HEK293 (cell line): Measurements from ENCODE around the gene PDE2A.

ENCODE experiments used
- CTCF ChIA-PET: fragments of 350-600 bp; formaldehyde crosslinking; extraction: SDS; loops from one replicate; lab custom pipeline; 2021; ENCODE audit warnings: antibody characterized with exemption; lab: Yijun Ruan, JAX
- POLR2A ChIA-PET: fragments of 300-600 bp; formaldehyde crosslinking; extraction: SDS; loops from one replicate; lab custom pipeline; 2020; ENCODE audit warnings: antibody characterized with exemption, inconsistent platforms; lab: Yijun Ruan, JAX
- H3K27ac ChIP-seq: fragments of 200-500 bp; sonication (Bioruptor generic); 2 replicates; pipeline ENCODE4 v1.5.1; 2014; ENCODE audit warnings: low read depth, low read length, control low read depth, inconsistent platforms; ENCODE audit errors: extremely low read depth
- H3K36me3 ChIP-seq, 2 experiments: fragments of 200-500 bp in 1 of 2; sonication (Bioruptor generic) in 1 of 2; 1 replicate in 1 of 2; 2 replicates in 1 of 2; pipeline ENCODE4 v1.5.1; 2014 to 2017; ENCODE audit warnings: inconsistent platforms in 2 of 2, low read length in 2 of 2; ENCODE audit not compliant: control insufficient read depth in 2 of 2, insufficient read depth in 1 of 2
- H3K4me1 ChIP-seq: fragments of 200-500 bp; sonication (Bioruptor generic); 2 replicates; pipeline ENCODE4 v1.5.1; 2014; ENCODE audit warnings: mild to moderate bottlenecking, low read length, inconsistent platforms; ENCODE audit not compliant: control insufficient read depth, insufficient read depth
- H3K4me3 ChIP-seq: 2 replicates; pipeline ENCODE4 v1.5.1; 2011; ENCODE audit warnings: low read depth, mild to moderate bottlenecking, control low read depth, low read length, moderate library complexity
- H3K9me3 ChIP-seq: fragments of 200-500 bp; sonication (Bioruptor generic); 2 replicates; pipeline ENCODE4 v1.5.1; 2014; ENCODE audit warnings: low read depth, low read length, inconsistent platforms; ENCODE audit not compliant: control insufficient read depth, insufficient read depth
- ELK4 ChIP-seq: IDR thresholded peaks from 2 replicates; pipeline ENCODE4 v1.6.1; 2011; ENCODE audit warnings: mild to moderate bottlenecking, low read depth, low read length, borderline replicate concordance
- FEZF1 ChIP-seq: fragments of 450-650 bp; formaldehyde crosslinking; IDR thresholded peaks from 2 replicates; pipeline ENCODE4 v1.5.1; 2016; ENCODE audit warnings: missing biosample characterization, missing genetic modification characterization
- GLIS1 ChIP-seq: fragments of 450-650 bp; formaldehyde crosslinking; IDR thresholded peaks from 2 replicates; pipeline ENCODE4 v1.5.1; 2016; ENCODE audit warnings: missing biosample characterization, missing genetic modification characterization
- KLF1 ChIP-seq: fragments of 450-650 bp; formaldehyde crosslinking; IDR thresholded peaks from 2 replicates; pipeline ENCODE4 v1.5.1; 2016; ENCODE audit warnings: missing biosample characterization, missing genetic modification characterization
- MZF1 ChIP-seq: fragments of 450-650 bp; formaldehyde crosslinking; IDR thresholded peaks from 2 replicates; pipeline ENCODE4 v1.5.1; 2017; ENCODE audit warnings: missing biosample characterization, missing genetic modification characterization, borderline replicate concordance
- SCRT1 ChIP-seq: fragments of 450-650 bp; formaldehyde crosslinking; IDR thresholded peaks from 2 replicates; pipeline ENCODE4 v1.5.1; 2016; ENCODE audit warnings: missing biosample characterization, missing genetic modification characterization, borderline replicate concordance
- SP2 ChIP-seq: fragments of 450-650 bp; formaldehyde crosslinking; IDR thresholded peaks from 2 replicates; pipeline ENCODE4 v1.5.1; 2016; ENCODE audit warnings: missing biosample characterization, missing genetic modification characterization
- ZBTB48 ChIP-seq: fragments of 450-650 bp; formaldehyde crosslinking; IDR thresholded peaks from 2 replicates; pipeline ENCODE4 v1.5.1; 2016; ENCODE audit warnings: missing biosample characterization, missing genetic modification characterization
- ZFP37 ChIP-seq: fragments of 450-650 bp; formaldehyde crosslinking; IDR thresholded peaks from 2 replicates; pipeline ENCODE4 v1.5.1; 2016; ENCODE audit warnings: missing biosample characterization, missing genetic modification characterization
- ZNF211 ChIP-seq: fragments of 450-650 bp; formaldehyde crosslinking; IDR thresholded peaks from 2 replicates; pipeline ENCODE4 v1.5.1; 2016; ENCODE audit warnings: low read depth, missing biosample characterization, missing genetic modification characterization
- ZNF239 ChIP-seq: fragments of 450-650 bp; formaldehyde crosslinking; IDR thresholded peaks from 2 replicates; pipeline ENCODE4 v1.5.1; 2016; ENCODE audit warnings: missing biosample characterization, missing genetic modification characterization
- ZNF398 ChIP-seq: fragments of 450-650 bp; formaldehyde crosslinking; IDR thresholded peaks from 2 replicates; pipeline ENCODE4 v1.5.1; 2017; ENCODE audit warnings: missing biosample characterization, missing genetic modification characterization
- ZNF404 ChIP-seq: fragments of 450-650 bp; formaldehyde crosslinking; IDR thresholded peaks from 2 replicates; pipeline ENCODE4 v1.5.1; 2017; ENCODE audit warnings: missing biosample characterization, missing genetic modification characterization
- ZNF501 ChIP-seq: fragments of 450-650 bp; formaldehyde crosslinking; IDR thresholded peaks from 2 replicates; pipeline ENCODE4 v1.5.1; 2016; ENCODE audit warnings: missing biosample characterization, missing genetic modification characterization
- ZNF692 ChIP-seq: fragments of 450-650 bp; formaldehyde crosslinking; IDR thresholded peaks from 2 replicates; pipeline ENCODE4 v1.5.1; 2016; ENCODE audit warnings: missing biosample characterization, missing genetic modification characterization
- ZNF76 ChIP-seq: fragments of 450-650 bp; formaldehyde crosslinking; IDR thresholded peaks from 2 replicates; pipeline ENCODE4; 2016; ENCODE audit warnings: low read depth, missing biosample characterization, missing genetic modification characterization, borderline replicate concordance
- ZXDB ChIP-seq: fragments of 450-650 bp; formaldehyde crosslinking; IDR thresholded peaks from 2 replicates; pipeline ENCODE4 v1.5.1; 2016; ENCODE audit warnings: missing biosample characterization, missing genetic modification characterization
- TF ChIP-seq, protein P1 (sequence below): fragments of 450-650 bp; formaldehyde crosslinking; IDR thresholded peaks from 2 replicates; pipeline ENCODE4 v1.5.1; 2016; ENCODE audit warnings: missing biosample characterization, missing genetic modification characterization
- TF ChIP-seq, protein P2 (sequence below): fragments of 450-650 bp; formaldehyde crosslinking; IDR thresholded peaks from 2 replicates; pipeline ENCODE4 v1.5.1; 2017; ENCODE audit warnings: missing biosample characterization, missing genetic modification characterization

Gene PDE2A

DNA sequence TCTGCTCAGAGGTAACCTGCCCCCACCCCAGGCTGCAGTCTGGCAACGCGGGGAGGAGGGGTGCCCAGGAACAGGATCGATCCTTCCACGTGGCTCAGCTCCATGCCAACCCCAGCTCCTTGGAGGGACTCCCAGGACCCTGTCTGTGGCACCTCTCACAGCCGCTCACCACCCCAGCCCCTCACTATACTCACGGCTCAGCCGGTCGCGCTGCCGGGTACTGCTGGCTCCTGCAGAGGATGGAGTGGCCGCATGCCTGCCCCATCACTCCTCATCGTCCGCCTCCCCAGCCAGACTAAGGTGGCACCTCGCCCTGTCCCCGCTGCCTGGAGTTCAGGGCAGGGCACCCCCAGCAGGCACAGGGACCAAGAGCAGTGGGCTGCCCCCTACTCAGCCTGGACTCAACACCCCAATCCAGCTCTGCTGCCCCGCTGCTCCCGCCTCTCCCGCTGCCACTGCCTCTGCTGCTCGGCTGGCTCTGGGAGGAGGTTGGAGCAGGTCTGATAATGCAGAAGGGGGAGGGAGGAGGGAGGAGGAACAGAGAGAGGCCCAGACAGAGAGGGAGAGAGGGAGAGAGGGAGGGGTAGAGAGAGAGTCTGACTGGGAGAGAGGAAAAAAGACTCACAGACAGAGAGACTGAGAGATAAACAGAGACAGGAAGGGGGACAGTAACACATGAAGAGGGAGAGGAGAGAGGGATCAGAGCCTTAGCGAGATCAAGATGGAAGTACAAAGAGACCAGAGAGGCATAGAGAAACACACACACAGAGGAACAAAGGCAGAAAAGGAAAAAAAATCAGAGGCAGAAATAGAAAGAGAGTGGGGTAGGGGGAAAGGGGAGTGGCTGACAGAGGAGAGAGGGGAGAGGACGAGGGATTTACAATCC lies at the start of gene PDE2A (continued):
- TF ChIP-seq ELK4 = no peak

DNA sequence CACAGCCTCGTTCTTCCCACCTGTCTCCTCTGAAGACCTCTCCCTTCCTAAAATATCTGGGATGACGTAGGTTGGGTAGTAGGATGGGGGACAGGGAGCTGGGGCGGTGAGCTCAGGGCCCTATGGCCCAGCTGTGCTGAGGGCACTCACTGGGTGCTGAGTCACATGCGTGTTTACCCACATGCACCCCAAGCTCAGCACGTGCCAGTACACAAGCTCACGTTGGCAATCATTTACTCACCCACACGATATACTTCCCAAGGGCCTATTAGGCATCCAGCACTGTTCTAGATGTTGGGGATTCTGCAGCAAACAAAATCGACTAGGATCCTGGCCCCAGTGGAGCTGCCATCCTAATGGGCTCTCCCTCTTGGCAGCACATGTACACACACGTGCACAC lies 49.3 kb upstream of the PDE2A start:
- no peaks in the 10 kb centered on the region for H3K9me3 ChIP-seq
- ChIA-PET POLR2A (no interaction called here), CTCF (interaction anchor here (1.1 to 5.9 kb wide), 5 partner anchors 12 to 454 kb away, joined by 5 to 57 read pairs (median 14); partner anchors contain the start of gene STARD10)
- H3K4me3 ChIP-seq = no peak overlapping the region
- no peak overlapping the region for H3K27ac ChIP-seq
- H3K4me1 ChIP-seq = peaks cover 5% of the 10 kb centered on the region; the same call in 1 of the 2 replicates
- no peak for TF ChIP-seq ZNF404
- H3K36me3 ChIP-seq = peaks cover 0 to 31% of the 10 kb centered on the region in 2 experiments; a peak in 1 of 3 replicates

- H3K36me3 ChIP-seq = peaks cover 0 to 44% of the 10 kb centered on the region in 2 experiments; a peak in 1 of 3 replicates
- no peak for TF ChIP-seq ZNF211
- TF ChIP-seq KLF1 (tag by site-specific recombination) = 0 out of 2 replicates have a peak, but pooled peaks have one; percentile 17
- TF ChIP-seq ZNF501 (tag by site-specific recombination) = 0 out of 2 replicates have a peak, but pooled peaks have one; percentile 66
- TF ChIP-seq GLIS1 = peak; percentile 50
- peak; percentile 75; the same call in 1 of the 2 replicates for TF ChIP-seq ZNF76
- TF ChIP-seq, protein P1, sequence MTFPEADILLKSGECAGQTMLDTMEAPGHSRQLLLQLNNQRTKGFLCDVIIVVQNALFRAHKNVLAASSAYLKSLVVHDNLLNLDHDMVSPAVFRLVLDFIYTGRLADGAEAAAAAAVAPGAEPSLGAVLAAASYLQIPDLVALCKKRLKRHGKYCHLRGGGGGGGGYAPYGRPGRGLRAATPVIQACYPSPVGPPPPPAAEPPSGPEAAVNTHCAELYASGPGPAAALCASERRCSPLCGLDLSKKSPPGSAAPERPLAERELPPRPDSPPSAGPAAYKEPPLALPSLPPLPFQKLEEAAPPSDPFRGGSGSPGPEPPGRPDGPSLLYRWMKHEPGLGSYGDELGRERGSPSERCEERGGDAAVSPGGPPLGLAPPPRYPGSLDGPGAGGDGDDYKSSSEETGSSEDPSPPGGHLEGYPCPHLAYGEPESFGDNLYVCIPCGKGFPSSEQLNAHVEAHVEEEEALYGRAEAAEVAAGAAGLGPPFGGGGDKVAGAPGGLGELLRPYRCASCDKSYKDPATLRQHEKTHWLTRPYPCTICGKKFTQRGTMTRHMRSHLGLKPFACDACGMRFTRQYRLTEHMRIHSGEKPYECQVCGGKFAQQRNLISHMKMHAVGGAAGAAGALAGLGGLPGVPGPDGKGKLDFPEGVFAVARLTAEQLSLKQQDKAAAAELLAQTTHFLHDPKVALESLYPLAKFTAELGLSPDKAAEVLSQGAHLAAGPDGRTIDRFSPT (tag by site-specific recombination) = peak; percentile 76; the same call in 1 of the 2 replicates
- TF ChIP-seq MZF1 (tag by site-specific recombination) = no peak
- TF ChIP-seq, protein P2, sequence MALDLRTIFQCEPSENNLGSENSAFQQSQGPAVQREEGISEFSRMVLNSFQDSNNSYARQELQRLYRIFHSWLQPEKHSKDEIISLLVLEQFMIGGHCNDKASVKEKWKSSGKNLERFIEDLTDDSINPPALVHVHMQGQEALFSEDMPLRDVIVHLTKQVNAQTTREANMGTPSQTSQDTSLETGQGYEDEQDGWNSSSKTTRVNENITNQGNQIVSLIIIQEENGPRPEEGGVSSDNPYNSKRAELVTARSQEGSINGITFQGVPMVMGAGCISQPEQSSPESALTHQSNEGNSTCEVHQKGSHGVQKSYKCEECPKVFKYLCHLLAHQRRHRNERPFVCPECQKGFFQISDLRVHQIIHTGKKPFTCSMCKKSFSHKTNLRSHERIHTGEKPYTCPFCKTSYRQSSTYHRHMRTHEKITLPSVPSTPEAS = peak; percentile 88
- TF ChIP-seq SP2 (tag by site-specific recombination) = peak; percentile 40
- peak; percentile 76 for TF ChIP-seq ZNF398 (tag by site-specific recombination)
- no peak for TF ChIP-seq FEZF1
- TF ChIP-seq ZXDB = no peak
- TF ChIP-seq ZBTB48 = peak; percentile 56; the same call in 1 of the 2 replicates
- peak; percentile 16; the same call in 1 of the 2 replicates for TF ChIP-seq SCRT1 (tag by site-specific recombination)
- no peak for TF ChIP-seq ZNF239
- TF ChIP-seq ZNF692 (tag by site-specific recombination) = peak; percentile 45; the same call in 1 of the 2 replicates
- 0 out of 2 replicates have a peak, but pooled peaks have one; percentile 65 for TF ChIP-seq ZFP37 (tag by site-specific recombination)
Observed at GRCh38 chr11:72722050-72722748, 48.0 kb upstream of the PDE2A start.

More at GRCh38 chr11:72722050-72722748, 48.0 kb upstream of the PDE2A start:
- Histone ChIP-seq H3K4me3 (peak overlapping the region; percentile 62), H3K4me1 (peaks cover 5% of the 10 kb centered on the region; the same call in 1 of the 2 replicates), H3K27ac (peak overlapping the region; percentile 78), H3K9me3 (no peaks in the 10 kb centered on the region)
- POLR2A ChIA-PET = interaction anchor here (0.6 to 1.8 kb wide), 9 partner anchors 16 to 585 kb away, joined by 3 to 6 read pairs (median 4); partner anchors contain the start of gene STARD10
- CTCF ChIA-PET = interaction anchor here (0.6 to 5.9 kb wide), 5 partner anchors 71 to 514 kb away, joined by 3 to 57 read pairs (median 7); partner anchors contain the start of gene STARD10
